Measurements from ENCODE around the gene DTX1. TPM values are rescaled to one million over a fixed set of nuclear protein-coding genes. Genes with fewer than 3 reads are reported as not detected.

Gene DTX1
- total and polyA plus RNA-seq, 2 donors (not counting 3 experiments of a cell fraction or from before 2014, with no cell fraction given) = 0.06 to 0.22 TPM

DNA sequence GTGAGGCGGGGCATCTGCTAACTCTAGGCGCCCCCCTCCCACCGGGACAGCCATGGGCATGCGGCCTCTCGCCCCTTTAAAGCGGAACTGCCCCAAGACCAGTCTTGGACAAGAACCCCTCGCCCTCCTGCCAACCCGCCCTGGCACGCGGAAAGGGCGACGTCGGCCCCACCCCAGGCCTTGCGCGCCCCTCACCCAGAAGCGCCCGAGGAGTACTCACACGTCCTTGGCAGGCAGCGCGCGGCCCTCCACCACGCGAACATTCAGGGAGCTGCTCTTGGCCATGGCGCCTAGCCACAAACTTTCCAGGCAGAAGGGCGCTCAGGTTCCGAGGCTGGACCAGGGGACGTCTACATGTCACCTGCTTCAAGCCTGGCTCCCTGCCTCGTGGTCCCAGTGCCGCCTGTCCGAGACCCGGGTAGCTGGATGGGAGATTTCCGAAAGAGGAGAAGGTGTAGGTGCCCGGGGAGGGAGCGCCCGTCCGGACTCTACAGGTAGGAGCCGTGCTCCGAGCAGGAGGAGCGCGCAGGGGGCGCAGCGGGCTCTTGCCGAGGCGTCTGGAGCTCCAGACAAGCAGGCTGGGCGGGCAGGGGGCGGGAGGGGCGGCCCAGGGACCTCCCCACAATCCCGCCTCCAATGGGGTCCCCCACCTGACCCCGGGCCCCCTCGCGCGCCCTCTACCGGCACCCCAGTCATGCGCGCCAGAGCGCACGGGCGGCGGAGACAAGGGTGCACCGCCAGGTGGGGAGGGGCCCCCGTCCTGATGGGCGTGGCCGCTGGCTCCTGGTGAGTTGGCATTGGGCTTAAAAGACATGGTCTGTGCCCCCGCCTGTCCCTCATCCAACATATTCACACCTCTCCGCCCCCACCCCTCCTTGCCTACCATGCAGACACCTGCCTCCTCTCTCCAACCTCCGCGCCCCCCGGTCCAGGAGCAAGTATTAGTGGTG, 78.9 kb downstream of the DTX1 start, which contains the start of gene RASAL1:
Gene RASAL1 (minus strand): TSS at position 584 of the 950 bp plus-strand sequence. CDS start 299 bp downstream, at position 285.
- Histone ChIP-seq H3K9me1 (replicated peaks; ENCODE audit: control insufficient read depth, extremely low read depth, insufficient read depth, low read length) (no peaks in the 10 kb centered on the region), H3K9me3 (replicated peaks; ENCODE audit: control insufficient read depth, insufficient read depth, low read length) (no peaks in the 10 kb centered on the region), H3K27me3 (ENCODE audit: control insufficient read depth in 2 of 2, insufficient read depth in 2 of 2, low read length in 2 of 2) (no peaks in the 10 kb centered on the region), H4K20me1 (replicated peaks; ENCODE audit: control insufficient read depth, extremely low read depth, insufficient read depth, low read length) (no peaks in the 10 kb centered on the region), H3K4me3 (replicated peaks in 1 of 3; ENCODE audit: insufficient read depth in 1 of 3, low read depth in 1 of 3, low read length in 3 of 3) (no peak within 1 kb of the TSS), H3K27ac (ENCODE audit: insufficient read depth, low read depth, low read length) (no peak within 1 kb of the TSS), H3K9ac (replicated peaks; ENCODE audit: extremely low read depth, insufficient read depth, low read length) (no peak within 1 kb of the TSS), H3K4me1 (ENCODE audit: control insufficient read depth, extremely low read depth, insufficient read depth, low read length) (no peaks in the 10 kb centered on the region), H3K36me3 (ENCODE audit: control insufficient read depth in 2 of 2, extremely low read depth in 1 of 2, insufficient read depth in 2 of 2, low read length in 2 of 2) (no peaks in the 10 kb centered on the region), H3K79me2 (ENCODE audit: control insufficient read depth, insufficient read depth, low read length) (no peaks in the 10 kb centered on the region), H3K4me2 (ENCODE audit: insufficient read depth, low read length) (no peak within 1 kb of the TSS), H2AFZ (ENCODE audit: low read depth, low read length) (no peak within 1 kb of the TSS)
- no peak for TF ChIP-seq JUN (IDR thresholded peaks at IDR 0.05; ENCODE audit: borderline replicate concordance, insufficient read depth, insufficient read length, low read depth)
- TF ChIP-seq, protein P1, sequence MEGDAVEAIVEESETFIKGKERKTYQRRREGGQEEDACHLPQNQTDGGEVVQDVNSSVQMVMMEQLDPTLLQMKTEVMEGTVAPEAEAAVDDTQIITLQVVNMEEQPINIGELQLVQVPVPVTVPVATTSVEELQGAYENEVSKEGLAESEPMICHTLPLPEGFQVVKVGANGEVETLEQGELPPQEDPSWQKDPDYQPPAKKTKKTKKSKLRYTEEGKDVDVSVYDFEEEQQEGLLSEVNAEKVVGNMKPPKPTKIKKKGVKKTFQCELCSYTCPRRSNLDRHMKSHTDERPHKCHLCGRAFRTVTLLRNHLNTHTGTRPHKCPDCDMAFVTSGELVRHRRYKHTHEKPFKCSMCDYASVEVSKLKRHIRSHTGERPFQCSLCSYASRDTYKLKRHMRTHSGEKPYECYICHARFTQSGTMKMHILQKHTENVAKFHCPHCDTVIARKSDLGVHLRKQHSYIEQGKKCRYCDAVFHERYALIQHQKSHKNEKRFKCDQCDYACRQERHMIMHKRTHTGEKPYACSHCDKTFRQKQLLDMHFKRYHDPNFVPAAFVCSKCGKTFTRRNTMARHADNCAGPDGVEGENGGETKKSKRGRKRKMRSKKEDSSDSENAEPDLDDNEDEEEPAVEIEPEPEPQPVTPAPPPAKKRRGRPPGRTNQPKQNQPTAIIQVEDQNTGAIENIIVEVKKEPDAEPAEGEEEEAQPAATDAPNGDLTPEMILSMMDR (IDR thresholded peaks at IDR 0.05; ENCODE audit: extremely low read depth in 1 of 2, insufficient read depth in 1 of 2, low read depth in 1 of 2, low read length in 2 of 2) = peak in 1 of 2 donors; percentile 31
- TF ChIP-seq POLR2AphosphoS5 (IDR thresholded peaks at IDR 0.05; ENCODE audit: insufficient read depth, low read depth, low read length) = no peak
- TF ChIP-seq POLR2A (IDR thresholded peaks at IDR 0.05; ENCODE audit: low read depth, low read length) = no peak
- no peak for TF ChIP-seq EZH2 (IDR thresholded peaks at IDR 0.05; ENCODE audit: borderline replicate concordance, low read depth, low read length, severe bottlenecking)
- CTCF ChIA-PET = interaction anchor here (0.5 to 3.3 kb wide), 3 partner anchors 39 to 143 kb away, joined by 3 to 10 read pairs (median 5); no protein-coding TSS in a partner anchor
- BruUV-seq (replicated peaks) = no TSS peak
- dilution Hi-C loops (cut with MboI; ENCODE audit: extremely low pct_ligation_motif_present, low sequenced_read_pairs) (no loop called here), intact Hi-C loops (cut with micrococcal nuclease) (no loop called here)
- POLR2A ChIA-PET = interaction anchor here (0.5 kb wide), 1 partner anchor 8 kb away, joined by 3 read pairs; no protein-coding TSS in a partner anchor
- FAIRE-seq = no peak
- DNase-seq (ENCODE audit: low read depth, low spot score) = no peak
